ENCODE measurements around the gene FER1L5. TPM values are rescaled to one million over a fixed set of nuclear protein-coding genes. Genes with fewer than 3 reads are reported as not detected.
A peak's percentile ranks its signal among the peaks of the same experiment; 100 is the strongest.

Gene FER1L5
- total and polyA plus RNA-seq, 2 donors (not counting 3 experiments of a cell fraction or from before 2014, with no cell fraction given): not detected

GRCh38 chr2:96683972-96684820 is 41.6 kb downstream of the FER1L5 start:
- H3K4me3 ChIP-seq (replicated peaks in 1 of 3; ENCODE audit: insufficient read depth in 1 of 3, low read depth in 1 of 3, low read length in 3 of 3): no peak overlapping the region
- ChIA-PET POLR2A (no interaction called here), CTCF (no interaction called here)
- H3K4me1 ChIP-seq (ENCODE audit: control insufficient read depth, extremely low read depth, insufficient read depth, low read length): no peaks in the 10 kb centered on the region
- BruUV-seq (replicated peaks): no TSS peak
- dilution Hi-C loops (cut with MboI; ENCODE audit: extremely low pct_ligation_motif_present, low sequenced_read_pairs) (no loop called here), intact Hi-C loops (cut with micrococcal nuclease) (no loop called here)
- no peak for TF ChIP-seq POLR2A (IDR thresholded peaks at IDR 0.05; ENCODE audit: low read depth, low read length)
- no peak for TF ChIP-seq FOS (IDR thresholded peaks at IDR 0.05; ENCODE audit: borderline replicate concordance, insufficient read depth, low read length)
- no peak for TF ChIP-seq EZH2 (IDR thresholded peaks at IDR 0.05; ENCODE audit: borderline replicate concordance, low read depth, low read length, severe bottlenecking)
- TF ChIP-seq MYC (IDR thresholded peaks at IDR 0.05; ENCODE audit: low read depth, low read length): no peak
- H3K9ac ChIP-seq (replicated peaks; ENCODE audit: extremely low read depth, insufficient read depth, low read length): no peak overlapping the region
- no peaks in the 10 kb centered on the region for H3K9me1 ChIP-seq (replicated peaks; ENCODE audit: control insufficient read depth, extremely low read depth, insufficient read depth, low read length)
- no peaks in the 10 kb centered on the region for H3K79me2 ChIP-seq (ENCODE audit: control insufficient read depth, insufficient read depth, low read length)
- H3K9me3 ChIP-seq (replicated peaks; ENCODE audit: control insufficient read depth, insufficient read depth, low read length): no peaks in the 10 kb centered on the region
- H3K27ac ChIP-seq (ENCODE audit: insufficient read depth, low read depth, low read length): no peak overlapping the region
- FAIRE-seq (no peak), DNase-seq (ENCODE audit: low read depth, low spot score) (no peak)
- H3K4me2 ChIP-seq (ENCODE audit: insufficient read depth, low read length): no peak overlapping the region
- no peak overlapping the region for H2AFZ ChIP-seq (ENCODE audit: low read depth, low read length)
- H3K36me3 ChIP-seq (ENCODE audit: control insufficient read depth in 2 of 2, extremely low read depth in 1 of 2, insufficient read depth in 2 of 2, low read length in 2 of 2): no peaks in the 10 kb centered on the region
- no peaks in the 10 kb centered on the region for H4K20me1 ChIP-seq (replicated peaks; ENCODE audit: control insufficient read depth, extremely low read depth, insufficient read depth, low read length)
- peaks cover 12 to 19% of the 10 kb centered on the region in 2 experiments for H3K27me3 ChIP-seq (ENCODE audit: control insufficient read depth in 2 of 2, insufficient read depth in 2 of 2, low read length in 2 of 2)

DNA sequence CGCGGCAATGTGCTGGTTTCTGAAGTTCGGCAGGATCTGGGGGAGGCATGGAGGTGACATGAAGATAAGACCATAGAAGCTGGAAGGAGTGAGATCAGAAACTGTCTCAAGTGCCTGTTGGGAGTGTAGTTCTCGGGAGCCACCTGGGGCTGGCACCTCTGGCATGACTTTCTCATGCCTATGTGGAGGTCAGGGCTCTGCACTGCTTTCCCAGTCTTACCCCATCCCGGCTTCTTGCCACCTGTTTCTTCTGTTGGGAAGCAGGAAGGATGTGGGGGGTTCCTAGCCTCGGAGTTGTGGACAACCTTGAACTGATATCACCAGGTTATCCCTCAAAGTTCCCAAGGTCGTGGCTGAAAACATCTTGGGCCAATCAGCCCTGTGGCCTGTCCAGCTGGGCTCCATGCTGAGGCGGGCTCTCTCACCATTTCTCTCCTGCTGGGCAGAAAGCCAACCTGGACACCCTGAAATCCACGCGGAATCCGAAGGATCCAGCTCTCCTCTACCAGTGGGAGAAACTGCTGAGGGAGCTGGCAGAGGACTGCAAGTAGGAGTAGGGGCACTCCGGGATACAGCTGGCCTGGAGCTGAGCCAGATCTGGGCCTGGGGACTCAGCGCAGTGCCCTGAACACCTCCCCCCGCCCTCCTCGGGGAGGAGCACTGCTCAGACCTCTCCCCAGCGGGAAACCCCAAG is 42.5 kb downstream of the FER1L5 start:
- dilution Hi-C loops (cut with MboI; ENCODE audit: extremely low pct_ligation_motif_present, low sequenced_read_pairs): no loop called here
- no peak overlapping the region for H2AFZ ChIP-seq (ENCODE audit: low read depth, low read length)
- BruUV-seq (replicated peaks): no TSS peak
- H3K36me3 ChIP-seq (ENCODE audit: control insufficient read depth in 2 of 2, extremely low read depth in 1 of 2, insufficient read depth in 2 of 2, low read length in 2 of 2): no peaks in the 10 kb centered on the region
- no peaks in the 10 kb centered on the region for H3K9me3 ChIP-seq (replicated peaks; ENCODE audit: control insufficient read depth, insufficient read depth, low read length)
- no peak for FAIRE-seq
- peaks cover 7 to 12% of the 10 kb centered on the region in 2 experiments for H3K27me3 ChIP-seq (ENCODE audit: control insufficient read depth in 2 of 2, insufficient read depth in 2 of 2, low read length in 2 of 2)
- ChIA-PET POLR2A (no interaction called here), CTCF (no interaction called here)
- H3K79me2 ChIP-seq (ENCODE audit: control insufficient read depth, insufficient read depth, low read length): no peaks in the 10 kb centered on the region
- intact Hi-C loops (cut with micrococcal nuclease): no loop called here
- H3K4me1 ChIP-seq (ENCODE audit: control insufficient read depth, extremely low read depth, insufficient read depth, low read length): no peaks in the 10 kb centered on the region
- H3K4me3 ChIP-seq (replicated peaks in 1 of 3; ENCODE audit: insufficient read depth in 1 of 3, low read depth in 1 of 3, low read length in 3 of 3): no peak overlapping the region
- no peaks in the 10 kb centered on the region for H4K20me1 ChIP-seq (replicated peaks; ENCODE audit: control insufficient read depth, extremely low read depth, insufficient read depth, low read length)
- TF ChIP-seq FOS (IDR thresholded peaks at IDR 0.05; ENCODE audit: borderline replicate concordance, insufficient read depth, low read length) (no peak), JUN (IDR thresholded peaks at IDR 0.05; ENCODE audit: borderline replicate concordance, insufficient read depth, insufficient read length, low read depth) (no peak), POLR2A (IDR thresholded peaks at IDR 0.05; ENCODE audit: low read depth, low read length) (no peak), GATA2 (IDR thresholded peaks at IDR 0.05; ENCODE audit: insufficient read depth, insufficient read length, low read depth, low read length) (no peak), EZH2 (IDR thresholded peaks at IDR 0.05; ENCODE audit: borderline replicate concordance, low read depth, low read length, severe bottlenecking) (no peak), POLR2AphosphoS5 (IDR thresholded peaks at IDR 0.05; ENCODE audit: insufficient read depth, low read depth, low read length) (no peak), MYC (IDR thresholded peaks at IDR 0.05; ENCODE audit: low read depth, low read length) (no peak)
- TF ChIP-seq, protein P1, sequence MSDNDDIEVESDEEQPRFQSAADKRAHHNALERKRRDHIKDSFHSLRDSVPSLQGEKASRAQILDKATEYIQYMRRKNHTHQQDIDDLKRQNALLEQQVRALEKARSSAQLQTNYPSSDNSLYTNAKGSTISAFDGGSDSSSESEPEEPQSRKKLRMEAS (IDR thresholded peaks at IDR 0.05; ENCODE audit: insufficient read depth, insufficient read length): no peak
- TF ChIP-seq, protein P2, sequence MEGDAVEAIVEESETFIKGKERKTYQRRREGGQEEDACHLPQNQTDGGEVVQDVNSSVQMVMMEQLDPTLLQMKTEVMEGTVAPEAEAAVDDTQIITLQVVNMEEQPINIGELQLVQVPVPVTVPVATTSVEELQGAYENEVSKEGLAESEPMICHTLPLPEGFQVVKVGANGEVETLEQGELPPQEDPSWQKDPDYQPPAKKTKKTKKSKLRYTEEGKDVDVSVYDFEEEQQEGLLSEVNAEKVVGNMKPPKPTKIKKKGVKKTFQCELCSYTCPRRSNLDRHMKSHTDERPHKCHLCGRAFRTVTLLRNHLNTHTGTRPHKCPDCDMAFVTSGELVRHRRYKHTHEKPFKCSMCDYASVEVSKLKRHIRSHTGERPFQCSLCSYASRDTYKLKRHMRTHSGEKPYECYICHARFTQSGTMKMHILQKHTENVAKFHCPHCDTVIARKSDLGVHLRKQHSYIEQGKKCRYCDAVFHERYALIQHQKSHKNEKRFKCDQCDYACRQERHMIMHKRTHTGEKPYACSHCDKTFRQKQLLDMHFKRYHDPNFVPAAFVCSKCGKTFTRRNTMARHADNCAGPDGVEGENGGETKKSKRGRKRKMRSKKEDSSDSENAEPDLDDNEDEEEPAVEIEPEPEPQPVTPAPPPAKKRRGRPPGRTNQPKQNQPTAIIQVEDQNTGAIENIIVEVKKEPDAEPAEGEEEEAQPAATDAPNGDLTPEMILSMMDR (IDR thresholded peaks at IDR 0.05; ENCODE audit: extremely low read depth in 1 of 2, insufficient read depth in 1 of 2, low read depth in 1 of 2, low read length in 2 of 2): no peak
- peak; percentile 29 for DNase-seq (ENCODE audit: low read depth, low spot score)
- no peak overlapping the region for H3K9ac ChIP-seq (replicated peaks; ENCODE audit: extremely low read depth, insufficient read depth, low read length)
- H3K9me1 ChIP-seq (replicated peaks; ENCODE audit: control insufficient read depth, extremely low read depth, insufficient read depth, low read length): no peaks in the 10 kb centered on the region
- H3K4me2 ChIP-seq (ENCODE audit: insufficient read depth, low read length): no peak overlapping the region
- H3K27ac ChIP-seq (ENCODE audit: insufficient read depth, low read depth, low read length): no peak overlapping the region

All from endothelial cell of umbilical vein (primary cell).